Effector CD4-positive, alpha-beta T cell (primary cell): ENCODE results near the gene TACC2.

Experiments
- DNase-seq: peaks from one replicate; pipeline ENCODE4 v3.0.0-alpha.2; 2020

Gene TACC2

DNA sequence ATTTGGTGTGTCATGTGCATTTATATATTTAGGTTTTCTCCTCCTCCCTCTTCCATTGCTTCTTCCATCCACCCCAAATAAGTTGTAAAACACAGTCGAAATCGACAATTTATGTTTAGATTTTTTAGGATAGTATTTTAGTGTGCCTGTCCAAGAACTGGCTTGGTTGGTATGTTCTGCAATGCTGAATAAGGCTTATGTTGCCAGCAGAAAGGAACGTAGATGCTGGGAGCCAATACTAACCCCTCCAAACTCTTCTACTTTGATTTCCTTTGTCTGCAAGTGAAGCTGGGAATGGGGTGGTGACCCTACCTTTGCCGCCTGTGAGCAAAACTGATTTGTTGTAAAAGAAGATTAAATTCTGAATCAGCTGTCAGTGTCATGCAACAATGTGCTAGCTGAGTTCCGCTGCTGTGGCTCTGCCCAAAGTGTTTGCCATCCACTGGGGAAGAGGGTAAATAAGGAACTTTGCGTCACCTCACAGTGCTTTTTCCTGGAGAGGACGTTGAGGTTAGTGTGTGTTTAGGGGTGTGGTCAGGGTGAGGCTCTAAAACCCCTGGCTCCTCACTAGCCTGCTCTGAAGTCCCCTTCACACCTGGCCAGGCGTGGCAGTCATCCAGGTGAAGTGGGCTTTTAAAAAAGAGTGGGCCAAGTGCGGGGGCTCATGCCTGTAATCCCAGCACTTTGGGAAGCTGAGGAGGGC, 44.4 kb downstream of the TACC2 start:
- DNase-seq, result no peak

DNA sequence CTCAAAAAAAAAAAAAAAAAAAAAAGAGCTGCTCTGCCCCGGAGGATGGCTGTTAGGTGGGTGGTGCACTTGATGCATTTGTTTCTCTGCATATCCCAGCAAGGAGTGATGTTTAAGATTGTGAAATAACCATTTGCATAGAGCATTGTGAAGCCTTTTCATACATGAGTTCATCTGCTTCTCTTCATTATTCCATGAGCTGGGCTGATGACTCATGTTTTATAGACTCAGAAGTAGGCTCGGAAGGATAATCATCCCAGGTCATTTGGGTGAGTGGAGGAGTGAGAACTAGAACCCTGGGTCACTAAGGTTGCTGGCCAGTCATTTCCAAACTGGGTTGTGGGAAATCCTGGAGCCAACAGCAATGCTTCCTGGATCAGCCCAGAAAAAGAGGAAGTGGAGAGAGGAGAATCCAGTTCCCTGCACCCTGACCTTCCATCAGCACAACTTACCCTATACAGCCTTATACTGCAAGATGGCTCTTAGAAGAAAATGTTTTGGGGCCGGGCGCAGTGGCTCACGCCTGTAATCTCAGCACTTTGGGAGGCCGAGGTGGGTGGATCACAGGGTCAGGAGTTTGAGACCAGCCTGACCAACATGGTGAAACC, 45.3 kb downstream of the TACC2 start:
- DNase-seq, result no peak

DNA sequence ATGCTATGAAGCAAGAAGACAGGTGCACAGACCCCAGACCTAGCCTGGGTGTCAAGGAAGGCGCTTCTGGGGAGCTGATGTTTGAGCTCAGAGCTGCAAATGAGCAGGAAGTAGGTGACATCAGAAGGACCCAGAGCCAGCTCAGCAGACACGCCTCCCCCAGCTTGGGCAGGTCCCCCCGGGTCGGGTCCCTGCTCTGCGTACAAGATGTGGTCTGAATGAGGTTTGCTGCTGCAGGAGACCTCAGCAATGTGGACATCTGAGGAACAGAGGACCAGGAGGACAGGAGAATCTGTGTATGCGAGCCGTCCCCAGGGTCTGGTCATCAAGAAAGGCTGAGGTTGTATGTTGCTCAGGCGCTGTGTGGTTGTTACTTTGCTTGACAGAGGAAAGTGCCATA, 51.8 kb downstream of the TACC2 start:
- DNase-seq, result no peak

DNA sequence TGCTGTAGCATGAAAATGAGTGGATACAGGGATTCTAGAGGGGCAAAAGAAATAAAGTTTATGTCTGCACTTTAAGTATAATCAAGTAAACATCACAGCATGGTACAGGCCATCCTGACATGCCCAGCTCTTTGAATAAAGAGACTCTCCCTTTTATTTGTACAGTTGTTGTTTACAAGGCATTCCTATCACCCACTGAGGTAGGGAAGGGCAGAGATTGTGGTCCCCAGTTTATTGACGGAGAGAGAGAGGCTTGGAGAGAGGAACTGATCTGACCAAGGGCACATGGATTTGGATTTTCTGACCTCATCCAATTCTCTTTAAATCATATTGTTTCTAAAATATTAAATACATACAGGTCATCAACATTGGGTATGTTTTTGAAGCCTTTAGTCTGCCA, 53.9 kb downstream of the TACC2 start:
- no peak for DNase-seq

DNA sequence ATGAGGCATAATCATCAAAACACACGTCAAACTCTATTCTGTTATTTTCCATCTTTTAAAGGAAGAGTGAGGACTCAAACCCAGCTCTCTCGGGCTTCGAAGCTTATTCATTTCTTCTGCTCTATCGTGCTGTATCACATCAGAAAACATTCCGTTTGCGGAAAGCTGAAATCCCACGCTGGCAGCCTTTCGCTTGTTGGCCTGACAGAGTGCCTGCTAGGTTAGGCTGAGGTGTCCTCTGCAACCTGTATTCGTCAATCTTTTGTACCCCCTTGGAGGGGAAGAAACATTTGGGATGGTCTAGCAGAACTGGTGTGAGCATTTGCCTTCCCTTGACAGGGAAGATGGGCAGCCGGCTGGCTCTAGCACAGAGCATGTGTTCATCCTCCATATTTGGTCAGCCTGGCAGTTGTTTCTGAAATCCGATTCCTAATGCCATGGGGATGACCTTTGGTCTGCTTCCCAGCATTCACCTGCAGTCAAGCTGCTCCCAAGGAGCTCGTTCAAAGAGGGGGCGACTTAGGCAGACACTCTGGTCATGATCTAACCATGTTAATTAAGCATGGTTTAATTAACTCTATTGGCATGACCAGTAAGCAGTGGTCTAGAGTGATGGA, 55.2 kb downstream of the TACC2 start:
- no peak for DNase-seq

DNA sequence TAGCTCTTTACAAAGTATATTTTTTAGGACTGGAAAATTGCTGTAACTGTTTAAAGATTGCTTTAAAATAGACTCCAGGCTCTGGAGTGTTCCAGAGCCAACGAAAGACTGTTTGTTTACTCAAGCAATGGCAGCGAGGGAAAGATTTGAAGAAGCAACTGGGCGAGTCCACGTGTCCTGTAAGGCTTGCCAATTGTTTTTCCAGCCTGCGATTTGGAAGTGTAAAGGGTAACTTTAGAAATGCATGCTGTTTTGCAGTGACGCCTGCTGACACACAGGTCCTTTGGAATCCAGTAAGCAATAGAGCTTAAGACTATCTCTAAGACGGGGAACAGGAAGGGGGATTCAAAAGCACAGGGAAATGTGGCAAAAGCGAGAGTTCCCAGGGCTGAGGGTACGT, 55.8 kb downstream of the TACC2 start:
- DNase-seq, result no peak

DNA sequence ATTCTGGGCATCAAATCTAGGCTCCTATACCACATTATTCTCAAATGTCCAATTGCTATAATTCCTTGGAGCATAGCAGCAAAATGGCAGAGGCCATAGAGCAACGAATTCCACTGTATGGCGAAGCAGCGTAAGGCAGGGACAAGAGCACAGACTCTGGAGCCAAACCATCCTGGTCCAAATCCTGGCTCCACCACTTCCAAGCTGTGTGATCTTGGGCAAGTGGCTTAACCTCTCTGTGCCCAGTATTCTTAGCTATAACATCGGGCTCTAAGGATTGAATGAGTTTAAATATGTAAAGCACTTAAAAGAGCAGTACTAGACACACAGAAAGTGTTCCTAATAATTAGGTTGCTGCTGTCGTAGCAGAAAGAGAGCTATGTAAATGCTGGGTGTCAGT, 56.2 kb downstream of the TACC2 start:
- DNase-seq, result no peak

DNA sequence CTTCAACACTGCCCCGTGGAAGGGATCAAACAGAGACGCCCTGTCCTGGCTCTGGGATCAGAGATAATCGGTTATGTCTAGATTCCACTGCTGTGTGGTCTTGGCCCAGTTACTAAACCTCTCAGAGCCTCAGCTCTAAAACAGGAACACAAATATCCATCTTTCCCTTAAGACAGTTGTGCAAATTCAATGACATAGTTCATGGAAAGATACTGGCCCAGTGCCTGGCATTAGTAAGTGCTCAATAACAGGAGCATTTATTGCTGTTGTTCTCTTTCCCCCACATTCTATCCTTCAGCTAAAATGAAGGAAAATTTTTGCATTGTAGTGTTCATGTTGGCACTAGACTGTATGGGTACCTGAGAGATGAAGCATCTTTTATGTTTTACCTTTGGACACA, 58.6 kb downstream of the TACC2 start:
- DNase-seq, result no peak

DNA sequence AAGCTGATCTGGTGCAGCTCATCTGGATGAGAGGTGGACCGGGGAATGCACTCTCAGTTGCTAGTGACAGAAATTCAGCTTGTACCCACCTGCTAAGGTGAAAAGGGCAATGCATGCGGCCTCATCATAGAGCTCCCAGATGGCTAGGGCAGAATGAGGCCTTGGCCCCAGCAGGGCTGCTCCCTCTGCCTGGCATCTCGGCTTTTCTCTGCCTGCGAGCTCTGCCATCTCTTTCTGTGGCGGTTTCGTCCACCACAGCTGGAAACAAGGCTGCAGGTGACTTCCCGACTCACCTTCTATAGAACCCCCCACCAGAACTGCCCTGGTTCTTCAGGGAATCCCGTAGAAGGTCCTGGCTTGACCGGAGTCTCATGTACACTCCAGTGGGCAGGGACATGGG, 60.1 kb downstream of the TACC2 start:
- DNase-seq, result no peak

DNA sequence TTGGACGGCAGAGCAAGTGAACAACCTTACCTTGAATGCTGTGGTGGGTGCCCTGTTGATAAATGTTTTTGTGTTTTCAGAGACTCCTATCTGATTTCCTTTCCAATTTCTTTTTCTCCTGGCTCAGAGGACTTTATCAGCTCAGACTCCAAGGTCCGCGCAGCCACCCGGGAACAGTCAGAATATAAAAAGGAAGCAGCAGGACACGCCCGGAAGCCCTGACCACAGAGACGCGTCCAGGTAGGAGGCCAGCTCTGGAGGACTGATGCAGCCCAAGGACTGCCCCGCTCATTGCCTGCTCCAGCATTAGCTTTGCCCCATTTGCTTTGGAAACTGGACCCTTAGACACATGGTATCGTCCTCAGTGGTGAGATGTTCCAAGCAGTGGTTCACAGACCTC, 61.3 kb downstream of the TACC2 start:
- DNase-seq, result no peak

DNA sequence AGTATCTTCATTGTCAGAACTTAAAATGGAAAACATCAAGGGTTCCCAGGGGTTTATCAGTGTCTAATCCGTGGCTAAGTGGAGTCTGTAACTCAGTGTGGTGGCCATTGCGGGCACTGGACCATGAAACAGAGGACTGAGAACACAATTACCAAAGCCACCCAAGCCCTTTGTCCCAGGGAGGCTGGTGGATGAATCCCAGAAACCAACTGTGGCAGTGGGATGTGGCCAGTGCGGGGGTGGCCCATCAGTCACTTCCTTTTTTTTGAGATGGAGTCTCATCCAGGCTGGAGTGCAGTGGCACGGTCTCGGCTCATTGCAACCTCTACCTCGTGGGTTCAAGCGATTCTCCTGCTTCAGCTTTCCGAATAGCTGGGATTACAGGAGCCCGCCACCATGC, 61.8 kb downstream of the TACC2 start:
- no peak for DNase-seq

DNA sequence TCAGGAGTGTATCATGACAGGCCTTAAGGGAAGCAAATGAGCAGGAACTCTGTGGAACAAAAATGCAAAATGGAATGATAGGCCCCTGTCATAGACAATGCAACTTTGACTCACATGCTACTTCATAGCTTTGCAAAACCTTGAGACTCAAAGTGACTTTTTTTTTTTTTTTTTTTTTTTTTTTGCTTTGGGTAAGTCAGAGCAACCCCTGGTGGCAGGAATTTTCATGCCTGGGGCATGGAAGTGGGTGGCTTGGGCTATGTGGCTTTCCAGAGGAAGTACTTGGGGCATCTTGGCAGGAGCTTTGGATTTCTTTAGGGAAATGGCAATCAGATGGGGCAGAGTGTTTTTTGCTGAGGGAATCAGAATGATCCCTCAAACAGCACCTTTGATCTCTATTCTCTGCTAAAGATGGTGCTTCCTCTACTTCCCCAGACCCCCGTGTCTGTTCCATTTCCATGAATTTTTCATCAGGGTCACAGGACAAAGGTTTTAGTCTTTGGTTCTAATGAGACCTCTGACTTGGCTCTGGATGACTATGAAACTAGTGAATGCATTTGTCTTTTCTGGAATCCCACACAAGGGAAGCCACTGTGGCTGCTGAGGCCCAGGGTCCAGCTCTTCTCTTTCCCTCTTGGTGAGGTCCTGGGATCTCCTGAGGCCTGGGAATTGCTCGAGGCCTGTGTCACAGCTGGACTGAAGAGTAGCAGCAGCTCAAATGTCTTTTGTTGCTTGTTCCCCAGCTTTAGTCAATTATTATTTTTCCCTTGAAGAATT, 62.8 kb downstream of the TACC2 start:
- no peak for DNase-seq

DNA sequence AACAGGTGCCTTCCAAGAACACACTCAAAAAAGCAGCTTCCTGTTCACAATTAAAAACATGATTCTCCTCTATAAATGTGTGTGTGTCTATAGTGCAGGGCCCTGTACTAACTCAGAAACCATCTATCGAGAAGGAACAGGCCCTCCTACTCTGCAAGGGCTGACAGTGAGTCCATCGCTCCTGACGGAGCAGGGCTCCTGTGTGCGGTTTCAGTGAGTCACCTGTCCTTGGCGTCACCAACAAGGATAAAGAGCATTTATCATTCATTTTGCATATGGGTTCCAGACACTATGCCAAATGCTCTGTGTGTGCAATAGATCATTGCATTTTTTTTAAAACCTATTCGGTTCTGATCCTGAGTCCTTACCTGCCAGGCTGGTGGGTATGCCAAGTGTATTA, 63.7 kb downstream of the TACC2 start:
- DNase-seq, result no peak

DNA sequence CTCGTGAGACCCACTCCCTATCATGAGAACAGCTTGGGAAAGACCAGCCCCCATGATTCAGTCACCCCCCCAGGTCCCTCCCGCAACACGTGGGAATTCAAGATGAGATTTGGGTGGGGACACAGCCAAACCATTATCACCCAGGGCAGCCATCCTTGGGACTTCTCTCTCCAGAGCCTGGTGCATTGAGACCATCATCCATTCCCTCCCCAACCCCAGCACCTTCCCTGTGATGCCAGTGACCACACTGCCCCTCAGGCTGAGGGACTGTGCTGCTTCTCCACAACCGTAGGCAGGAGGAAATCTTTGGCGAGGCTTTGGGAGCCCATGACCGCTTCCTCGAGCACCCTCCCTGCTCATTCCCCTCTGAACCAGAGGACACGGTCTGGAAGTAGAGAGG, 64.4 kb downstream of the TACC2 start:
- DNase-seq, result no peak

DNA sequence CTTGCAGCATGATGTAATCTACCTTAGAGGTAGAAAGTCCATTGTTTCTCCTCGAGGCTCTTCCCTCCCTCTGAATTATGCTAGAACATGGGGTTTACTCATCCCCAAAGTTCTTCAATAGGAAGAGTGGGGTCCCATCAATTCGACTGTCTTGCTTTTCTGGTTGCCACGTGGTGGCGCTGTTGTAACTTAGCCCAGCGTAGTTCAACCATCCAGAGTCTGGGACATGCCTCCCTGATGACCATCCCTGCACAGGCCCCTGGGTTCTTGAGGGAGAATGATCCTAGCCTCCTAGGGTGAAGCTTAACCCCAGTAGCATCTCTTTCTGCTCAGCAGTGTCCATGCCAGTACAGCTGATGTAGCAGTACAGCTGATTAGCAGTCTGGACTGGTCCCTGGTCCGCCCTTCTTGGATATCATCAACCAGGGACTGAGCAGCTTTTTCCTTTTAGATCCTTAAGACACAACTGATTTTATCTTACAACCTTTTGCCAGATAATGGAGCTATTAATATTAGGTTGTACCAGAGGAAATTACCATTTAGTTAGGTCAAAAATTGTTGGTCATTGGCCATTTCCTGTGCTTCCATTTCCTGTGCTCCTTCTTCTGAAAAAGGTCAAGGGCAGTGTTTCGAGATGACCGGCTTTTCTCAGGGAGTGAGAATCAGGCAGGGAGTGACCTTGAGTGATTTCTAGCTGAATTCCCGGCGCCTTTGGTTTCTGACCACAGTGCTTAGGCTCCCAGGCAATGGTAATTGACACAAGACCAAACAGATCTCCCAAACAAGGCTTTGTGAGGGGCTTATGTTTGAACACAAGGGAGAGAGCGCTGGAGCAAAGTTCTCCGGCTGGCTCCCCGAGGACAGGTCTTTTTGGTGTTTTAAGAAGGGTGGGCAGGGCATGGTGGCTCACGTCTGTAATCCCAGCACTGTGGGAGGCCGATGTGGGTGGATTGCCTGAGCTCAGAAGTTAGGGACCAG, 65.4 kb downstream of the TACC2 start:
- DNase-seq, result no peak

DNA sequence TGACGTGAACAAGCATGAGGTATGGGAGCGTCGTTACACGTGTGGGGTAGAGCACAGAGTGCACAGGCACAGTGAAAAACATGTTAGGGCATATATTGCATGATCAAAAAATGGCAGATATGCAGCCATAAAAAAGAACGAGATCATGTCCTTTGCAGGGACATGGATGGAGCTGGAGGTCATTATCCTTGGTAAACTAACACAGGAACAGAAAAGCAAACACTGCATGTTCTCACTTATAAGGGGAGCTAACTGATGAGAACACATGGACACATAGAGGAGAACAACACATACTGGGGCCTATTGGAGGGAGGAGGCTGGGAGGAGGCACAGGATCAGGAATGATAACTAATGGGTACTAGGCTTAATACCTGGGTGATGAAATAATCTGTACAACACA, 66.3 kb downstream of the TACC2 start:
- no peak for DNase-seq

DNA sequence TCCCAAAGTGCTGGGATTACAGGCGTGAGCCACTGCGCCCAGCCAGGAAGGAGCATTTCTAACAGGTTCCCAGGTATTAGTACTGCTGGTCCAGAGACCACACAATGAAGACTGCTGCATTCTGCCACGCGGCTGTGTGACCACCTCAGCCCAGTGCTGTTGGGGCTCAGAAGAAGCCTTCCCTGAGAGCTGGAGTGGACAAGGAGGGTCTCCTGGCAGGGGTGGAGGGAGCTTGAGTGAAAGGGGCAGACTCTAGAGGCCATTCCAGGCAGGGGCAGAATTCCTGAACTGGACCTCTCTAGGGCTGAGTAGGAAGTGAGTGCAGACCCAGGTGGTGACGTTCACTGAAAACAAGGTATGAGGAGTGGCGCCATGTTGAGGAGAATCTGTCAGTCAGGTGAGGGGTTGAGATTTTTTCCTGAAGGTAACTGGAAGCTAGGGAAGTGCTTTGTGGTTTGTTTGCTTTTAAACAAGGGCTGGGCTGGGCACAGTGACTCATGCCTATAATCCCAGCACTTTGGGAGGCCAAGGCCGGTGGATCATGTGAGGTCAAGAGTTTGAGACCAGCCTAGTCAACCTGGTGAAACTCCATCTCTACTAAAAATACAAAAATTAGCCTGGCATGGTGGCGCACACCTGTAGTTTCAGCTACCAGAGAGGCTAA, 67.6 kb downstream of the TACC2 start:
- no peak for DNase-seq

DNA sequence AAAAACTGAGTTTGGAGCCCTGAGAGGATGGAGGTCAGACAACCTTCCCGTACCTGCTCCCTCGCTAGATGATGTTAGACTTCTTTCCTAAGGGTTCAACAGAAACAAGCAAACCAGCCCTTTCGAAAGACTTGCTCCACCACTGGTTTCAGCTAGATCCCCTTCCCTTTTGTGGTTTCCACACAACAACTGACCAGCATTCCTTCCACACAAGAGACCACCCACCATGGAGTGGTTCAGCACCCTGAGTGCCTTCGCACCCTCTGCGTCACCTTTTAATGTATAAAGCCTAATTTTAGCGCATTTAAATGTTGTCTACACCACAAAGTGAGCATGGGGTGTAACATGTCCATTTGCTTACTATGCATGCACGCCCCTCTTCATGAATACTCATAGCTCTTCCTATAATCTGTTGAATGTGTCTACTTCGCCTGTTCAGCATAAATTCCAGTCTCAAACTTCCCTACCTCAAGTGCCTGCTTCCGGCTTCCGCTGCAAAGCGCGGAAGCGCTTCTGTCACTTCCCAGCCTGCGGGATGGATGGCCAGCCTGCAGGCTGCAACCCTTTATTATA, 69.0 kb downstream of the TACC2 start:
- DNase-seq, result no peak

DNA sequence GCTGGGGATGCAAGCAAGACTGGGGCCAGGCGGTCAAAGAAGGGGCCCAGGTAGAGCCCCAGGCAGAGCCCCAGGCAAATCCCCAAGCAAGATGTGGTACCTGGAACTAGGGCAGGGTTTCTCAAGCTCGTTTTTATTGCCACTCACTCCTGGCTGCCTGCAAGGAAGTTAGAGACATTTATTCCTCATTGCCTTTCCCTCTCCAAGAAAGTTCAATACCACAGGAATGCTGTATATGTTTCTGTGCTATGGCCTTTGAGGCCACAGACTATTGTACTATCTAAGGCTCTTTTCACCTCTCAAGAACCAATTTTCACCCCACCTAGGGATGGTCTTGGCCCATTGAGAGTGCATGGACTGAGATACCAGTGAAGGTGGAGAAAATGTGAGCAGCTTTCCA, 71.3 kb downstream of the TACC2 start:
- no peak for DNase-seq

DNA sequence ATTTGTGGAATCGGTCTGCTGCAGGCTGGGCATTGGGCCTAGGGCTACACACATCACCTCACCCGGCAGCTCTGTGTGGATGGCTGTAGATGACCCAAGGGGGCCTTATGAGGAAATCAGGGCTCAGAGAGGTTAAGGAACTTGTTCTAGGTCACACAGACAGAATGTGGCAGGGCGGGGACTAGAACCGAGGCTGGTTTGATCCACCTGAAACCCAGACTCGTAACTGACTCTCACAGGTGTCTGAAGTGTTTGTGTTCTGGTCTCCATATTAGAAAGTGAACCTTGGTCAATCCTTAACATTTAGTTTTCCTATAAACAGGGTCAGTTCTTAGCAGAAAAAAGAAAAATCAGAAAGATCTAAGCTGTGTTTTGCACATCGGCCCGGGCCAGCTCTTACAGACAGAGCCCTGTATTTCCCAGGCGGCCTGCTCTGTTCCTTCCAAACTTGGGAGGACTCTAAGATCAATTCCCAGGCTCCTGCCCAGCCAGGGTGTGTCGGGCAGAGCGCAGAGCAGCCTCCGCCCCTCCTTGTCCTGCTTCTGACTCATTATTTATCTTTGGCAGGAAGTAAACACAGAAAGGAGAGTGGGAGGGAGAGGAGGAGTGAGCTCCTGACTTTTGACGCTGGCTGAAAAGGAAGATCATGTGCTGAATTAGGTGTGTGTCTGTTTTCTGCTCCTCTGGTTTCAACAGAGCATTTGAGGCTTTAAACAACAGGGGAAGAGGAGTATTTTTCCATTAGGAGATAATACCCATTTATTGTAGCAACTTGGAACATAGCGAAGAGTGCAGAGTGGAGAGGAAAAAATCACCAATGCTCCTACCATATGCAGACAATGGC, 74.1 kb downstream of the TACC2 start:
- no peak for DNase-seq
